Cardiac fibroblast (primary cell): ENCODE measurements around the gene RPS14.
A peak's percentile ranks its signal among the peaks of the same experiment; 100 is the strongest.

Experiments
- DNase-seq, 2 donors: peaks; one replicate each; pipeline versions ENCODE4 v3.0.0 to v3.0.0-alpha.2; 2010; ENCODE audit warnings: low read depth in 2 of 2
- H3K4me3 ChIP-seq, 2 donors: replicated peaks in 1 of 2; 1 replicate in 1 of 2; 2 replicates in 1 of 2; pipeline ENCODE4 v1.5.1; 2011; ENCODE audit warnings: low read depth in 2 of 2, low read length in 2 of 2, mild to moderate bottlenecking in 2 of 2, moderate library complexity in 1 of 2
- CTCF ChIP-seq: IDR thresholded peaks from one replicate; pipeline ENCODE4 v1.5.1; 2011; ENCODE audit warnings: low read depth, mild to moderate bottlenecking, low read length, inconsistent platforms

RPS14 gene

GRCh38 chr5:150409638-150410523, 39.7 kb downstream of the RPS14 start:
- H3K4me3 ChIP-seq = no peak overlapping the region
- peak; percentile 87 to 90 for DNase-seq
- TF ChIP-seq CTCF = no peak

- no peak overlapping the region for H3K4me3 ChIP-seq
- no peak for TF ChIP-seq CTCF
- DNase-seq = no peak
These were observed 41.2 kb downstream of the RPS14 start for GRCh38 chr5:150408231-150408943.

- no peak for TF ChIP-seq CTCF
- H3K4me3 ChIP-seq = no peak overlapping the region
- DNase-seq = no peak
These were observed 42.3 kb downstream of the RPS14 start for GRCh38 chr5:150407096-150407720.

GRCh38 chr5:150406723-150407095, 42.8 kb downstream of the RPS14 start:
- DNase-seq = no peak
- TF ChIP-seq CTCF = no peak
- no peak overlapping the region for H3K4me3 ChIP-seq

GRCh38 chr5:150406103-150406722, 43.3 kb downstream of the RPS14 start:
- DNase-seq = no peak
- no peak for TF ChIP-seq CTCF
- H3K4me3 ChIP-seq = no peak overlapping the region

- DNase-seq = no peak
- TF ChIP-seq CTCF = no peak
- no peak overlapping the region for H3K4me3 ChIP-seq
These were observed 44.4 kb downstream of the RPS14 start for GRCh38 chr5:150404941-150405816.
